ENCODE data around the gene TSEN15.
A peak's percentile ranks its signal among the peaks of the same experiment; 100 is the strongest.

DNA sequence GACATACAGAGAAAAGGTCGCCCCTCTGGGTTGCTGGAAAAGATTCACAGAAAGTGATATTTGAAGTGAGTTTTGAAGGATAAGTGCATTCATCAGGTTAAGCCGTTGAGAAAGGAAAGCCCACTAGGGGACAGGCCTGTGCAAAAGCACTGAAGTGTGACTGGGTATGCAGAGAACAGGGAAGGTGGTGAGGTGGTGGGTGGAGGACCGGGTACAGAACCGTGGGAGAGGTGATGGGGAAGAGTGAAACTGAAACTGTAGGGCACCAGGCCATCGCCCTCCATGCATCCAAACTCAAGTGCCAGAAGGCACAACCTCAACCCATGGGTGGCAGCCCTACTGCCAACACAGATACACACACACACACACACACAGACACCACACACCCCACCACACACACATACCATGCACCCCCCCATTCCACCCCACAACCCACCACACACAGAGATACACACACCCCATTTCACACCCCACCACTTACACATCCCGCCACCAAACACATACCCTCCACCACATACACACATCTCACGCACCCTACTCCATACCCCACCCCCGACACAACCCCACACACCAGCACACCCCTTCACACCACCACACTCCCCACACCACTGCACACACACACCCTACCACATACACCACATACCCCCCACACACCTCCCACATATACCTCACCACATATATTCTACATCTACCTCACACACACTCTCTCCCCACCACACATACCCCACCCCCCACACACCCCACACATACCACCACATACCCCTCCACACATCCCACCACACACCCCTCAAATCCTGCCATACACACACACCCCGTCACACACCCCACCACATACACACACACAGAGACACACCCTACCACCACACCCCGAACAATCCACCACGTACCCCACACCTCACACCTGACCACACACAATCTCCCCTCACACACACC is 59.0 kb downstream of the TSEN15 start:
- TF ChIP-seq, protein P1, sequence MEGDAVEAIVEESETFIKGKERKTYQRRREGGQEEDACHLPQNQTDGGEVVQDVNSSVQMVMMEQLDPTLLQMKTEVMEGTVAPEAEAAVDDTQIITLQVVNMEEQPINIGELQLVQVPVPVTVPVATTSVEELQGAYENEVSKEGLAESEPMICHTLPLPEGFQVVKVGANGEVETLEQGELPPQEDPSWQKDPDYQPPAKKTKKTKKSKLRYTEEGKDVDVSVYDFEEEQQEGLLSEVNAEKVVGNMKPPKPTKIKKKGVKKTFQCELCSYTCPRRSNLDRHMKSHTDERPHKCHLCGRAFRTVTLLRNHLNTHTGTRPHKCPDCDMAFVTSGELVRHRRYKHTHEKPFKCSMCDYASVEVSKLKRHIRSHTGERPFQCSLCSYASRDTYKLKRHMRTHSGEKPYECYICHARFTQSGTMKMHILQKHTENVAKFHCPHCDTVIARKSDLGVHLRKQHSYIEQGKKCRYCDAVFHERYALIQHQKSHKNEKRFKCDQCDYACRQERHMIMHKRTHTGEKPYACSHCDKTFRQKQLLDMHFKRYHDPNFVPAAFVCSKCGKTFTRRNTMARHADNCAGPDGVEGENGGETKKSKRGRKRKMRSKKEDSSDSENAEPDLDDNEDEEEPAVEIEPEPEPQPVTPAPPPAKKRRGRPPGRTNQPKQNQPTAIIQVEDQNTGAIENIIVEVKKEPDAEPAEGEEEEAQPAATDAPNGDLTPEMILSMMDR (optimal IDR thresholded peaks at IDR 0.05 in 1 of 3, IDR thresholded peaks at IDR 0.05 in 1 of 3, conservative IDR thresholded peaks at IDR 0.05 in 1 of 3; ENCODE audit: extremely low read depth in 1 of 3, insufficient read depth in 2 of 3, low read length in 3 of 3), result peak in 1 of 3 experiments; percentile 13
- no peak for TF ChIP-seq EZH2 (IDR thresholded peaks at IDR 0.05; ENCODE audit: low read length)

Data from keratinocyte (primary cell).